Uterus (tissue), 2 donors: ENCODE results near the gene GRAMD2B.
"Not testable (repeated sequence)": the region's sequence is repeated elsewhere in the genome, so short reads cannot be mapped to it uniquely, and the experiment has no call there.

Source experiments
- CTCF ChIP-seq, 4 experiments: fragments of 200-600 bp in 2 of 4; fragments of 450-650 bp in 2 of 4; sonication (generic) in 2 of 4; IDR thresholded peaks; one replicate each; pipeline ENCODE4 v1.5.1; 2016 to 2019; ENCODE audit warnings: antibody characterized with exemption in 4 of 4, mild to moderate bottlenecking in 2 of 4, moderate library complexity in 1 of 4
- POLR2A ChIP-seq, 2 donors: fragments of 450-650 bp; IDR thresholded peaks; one replicate each; pipeline ENCODE4 v1.6.1; 2016; ENCODE audit warnings: antibody characterized with exemption in 2 of 2, mild to moderate bottlenecking in 1 of 2, moderate library complexity in 1 of 2

DNA sequence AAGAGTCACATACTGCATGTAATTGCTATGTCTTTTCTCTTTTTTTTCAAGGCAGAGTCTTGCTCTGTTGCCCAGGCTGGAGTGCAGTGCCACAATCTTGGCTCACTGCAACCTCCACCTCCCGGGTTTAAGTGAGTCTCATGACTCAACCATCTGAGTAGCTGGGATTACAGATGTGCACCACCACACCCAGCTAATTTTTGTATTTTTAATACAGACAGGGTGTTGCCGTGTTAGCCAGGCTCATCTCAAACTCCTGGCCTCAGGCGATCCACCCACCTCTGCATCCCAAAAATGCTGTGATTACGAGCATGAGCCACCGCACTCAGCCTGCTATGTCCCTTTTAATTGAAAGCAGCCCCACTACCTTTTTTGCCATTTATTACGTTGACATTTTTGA is 47.3 kb downstream of the GRAMD2B start:
- not testable (repeated sequence) for TF ChIP-seq CTCF, POLR2A (IDR thresholded peaks at IDR 0.05)
